ENCODE measurements around the gene RET.

DNA sequence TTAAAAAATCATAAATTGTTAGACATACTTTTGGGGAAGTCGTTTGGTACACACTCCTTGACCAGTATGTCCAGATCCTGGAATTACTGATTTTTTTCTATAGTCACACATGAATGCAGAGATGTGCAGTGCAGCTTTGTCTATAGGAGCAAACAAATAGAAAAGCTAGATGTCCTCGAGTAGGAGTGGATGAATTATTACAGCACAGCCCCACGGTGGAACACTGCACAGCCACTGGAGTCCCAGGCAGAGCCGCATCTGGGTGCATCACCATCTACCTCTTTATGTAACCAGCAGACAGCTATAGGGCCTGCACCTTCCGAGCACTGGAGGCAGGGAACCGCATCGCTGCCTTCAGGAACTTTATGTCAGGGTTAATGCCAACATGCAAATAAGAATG lies 17.0 kb upstream of the RET start:
- TF ChIP-seq, protein P1, sequence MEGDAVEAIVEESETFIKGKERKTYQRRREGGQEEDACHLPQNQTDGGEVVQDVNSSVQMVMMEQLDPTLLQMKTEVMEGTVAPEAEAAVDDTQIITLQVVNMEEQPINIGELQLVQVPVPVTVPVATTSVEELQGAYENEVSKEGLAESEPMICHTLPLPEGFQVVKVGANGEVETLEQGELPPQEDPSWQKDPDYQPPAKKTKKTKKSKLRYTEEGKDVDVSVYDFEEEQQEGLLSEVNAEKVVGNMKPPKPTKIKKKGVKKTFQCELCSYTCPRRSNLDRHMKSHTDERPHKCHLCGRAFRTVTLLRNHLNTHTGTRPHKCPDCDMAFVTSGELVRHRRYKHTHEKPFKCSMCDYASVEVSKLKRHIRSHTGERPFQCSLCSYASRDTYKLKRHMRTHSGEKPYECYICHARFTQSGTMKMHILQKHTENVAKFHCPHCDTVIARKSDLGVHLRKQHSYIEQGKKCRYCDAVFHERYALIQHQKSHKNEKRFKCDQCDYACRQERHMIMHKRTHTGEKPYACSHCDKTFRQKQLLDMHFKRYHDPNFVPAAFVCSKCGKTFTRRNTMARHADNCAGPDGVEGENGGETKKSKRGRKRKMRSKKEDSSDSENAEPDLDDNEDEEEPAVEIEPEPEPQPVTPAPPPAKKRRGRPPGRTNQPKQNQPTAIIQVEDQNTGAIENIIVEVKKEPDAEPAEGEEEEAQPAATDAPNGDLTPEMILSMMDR (IDR thresholded peaks at IDR 0.05), result no peak
- TF ChIP-seq EP300 (IDR thresholded peaks at IDR 0.05) (no peak), POLR2A (IDR thresholded peaks at IDR 0.05) (no peak)

Measured in tibial nerve (tissue), 4 donors.